ENCODE data around the gene OLFM2. TPM values are rescaled to one million over a fixed set of nuclear protein-coding genes. Genes with fewer than 3 reads are reported as not detected.

OLFM2 gene
- total RNA-seq, 1 donor from 2014 or later = 1.7 TPM

- no peak for TF ChIP-seq CTCF (IDR thresholded peaks at IDR 0.05; ENCODE audit: borderline replicate concordance)
- no peak for DNase-seq
- intact Hi-C loops (cut with micrococcal nuclease) = no loop called here
- H3K27ac ChIP-seq (replicated peaks) = no peak overlapping the region
- H3K4me3 ChIP-seq = no peak overlapping the region
- no peaks in the 10 kb centered on the region for H3K36me3 ChIP-seq
- H3K27me3 ChIP-seq (ENCODE audit: low read depth) = peaks cover 73% of the 10 kb centered on the region
- H3K4me1 ChIP-seq = peaks cover 18% of the 10 kb centered on the region
- peaks cover 19% of the 10 kb centered on the region for H3K9me3 ChIP-seq (replicated peaks)
These were observed 4.9 kb upstream of the OLFM2 start for GRCh38 chr19:9941231-9941630.

- peaks cover 17% of the 10 kb centered on the region for H3K4me1 ChIP-seq
- no peak for DNase-seq
- intact Hi-C loops (cut with micrococcal nuclease) = no loop called here
- H3K36me3 ChIP-seq = no peaks in the 10 kb centered on the region
- H3K27me3 ChIP-seq (ENCODE audit: low read depth) = peaks cover 73% of the 10 kb centered on the region
- TF ChIP-seq CTCF (IDR thresholded peaks at IDR 0.05; ENCODE audit: borderline replicate concordance) = no peak
- no peak overlapping the region for H3K27ac ChIP-seq (replicated peaks)
- H3K4me3 ChIP-seq = no peak overlapping the region
- peaks cover 19% of the 10 kb centered on the region for H3K9me3 ChIP-seq (replicated peaks)
These were observed 4.5 kb upstream of the OLFM2 start for GRCh38 chr19:9940778-9941177.

- peaks cover 25% of the 10 kb centered on the region for H3K4me1 ChIP-seq
- H3K4me3 ChIP-seq = no peak overlapping the region
- no peaks in the 10 kb centered on the region for H3K36me3 ChIP-seq
- TF ChIP-seq CTCF (IDR thresholded peaks at IDR 0.05; ENCODE audit: borderline replicate concordance) = no peak
- H3K27me3 ChIP-seq (ENCODE audit: low read depth) = peaks cover 80% of the 10 kb centered on the region
- peaks cover 19% of the 10 kb centered on the region for H3K9me3 ChIP-seq (replicated peaks)
- intact Hi-C loops (cut with micrococcal nuclease) = no loop called here
- H3K27ac ChIP-seq (replicated peaks) = no peak overlapping the region
- DNase-seq = no peak
These were observed 3.1 kb upstream of the OLFM2 start for GRCh38 chr19:9939301-9939913.

GRCh38 chr19:9937001-9937411, 691 bp upstream of the OLFM2 start:
- no peaks in the 10 kb centered on the region for H3K36me3 ChIP-seq
- H3K9me3 ChIP-seq (replicated peaks) = peaks cover 13% of the 10 kb centered on the region
- intact Hi-C loops (cut with micrococcal nuclease) = no loop called here
- no peak overlapping the region for H3K27ac ChIP-seq (replicated peaks)
- no peak for TF ChIP-seq CTCF (IDR thresholded peaks at IDR 0.05; ENCODE audit: borderline replicate concordance)
- no peak for DNase-seq
- peak overlapping the region; percentile 59 for H3K4me3 ChIP-seq
- peaks cover 31% of the 10 kb centered on the region for H3K4me1 ChIP-seq
- H3K27me3 ChIP-seq (ENCODE audit: low read depth) = peaks cover 82% of the 10 kb centered on the region

- no peak for DNase-seq
- no peak for TF ChIP-seq CTCF (IDR thresholded peaks at IDR 0.05; ENCODE audit: borderline replicate concordance)
- peak overlapping the region; percentile 59 for H3K4me3 ChIP-seq
- no peaks in the 10 kb centered on the region for H3K36me3 ChIP-seq
- intact Hi-C loops (cut with micrococcal nuclease) = no loop called here
- no peak overlapping the region for H3K27ac ChIP-seq (replicated peaks)
- peaks cover 36% of the 10 kb centered on the region for H3K4me1 ChIP-seq
- H3K9me3 ChIP-seq (replicated peaks) = peaks cover under 1% of the 10 kb centered on the region
- H3K27me3 ChIP-seq (ENCODE audit: low read depth) = peaks cover 89% of the 10 kb centered on the region
These were observed 599 bp downstream of the OLFM2 start for GRCh38 chr19:9935506-9936325.

Data from left ventricle myocardium inferior (tissue), 1 donor.